ENCODE data around the gene LENG8.

GRCh38 chr19:54418930-54419800, 29.8 kb upstream of the LENG8 start:
- TF ChIP-seq CTCF (IDR thresholded peaks at IDR 0.05; ENCODE audit: low read length) (no peak), EZH2 (optimal IDR thresholded peaks at IDR 0.05; ENCODE audit: low read depth, low read length) (no peak)
